ENCODE data around the gene USF3. TPM values are rescaled to one million over a fixed set of nuclear protein-coding genes. Genes with fewer than 3 reads are reported as not detected.

USF3 gene
- total and polyA plus RNA-seq, 2 experiments from 2014 or later: 10.1 to 23.5 TPM

- Mint-ChIP-seq H3K9me3 (no peaks in the 10 kb centered on the region), H3K4me3 (no peak overlapping the region), H3K4me1 (peaks cover 8% of the 10 kb centered on the region), H3K36me3 (ENCODE audit: low read depth) (peaks cover 20% of the 10 kb centered on the region), H3K27me3 (ENCODE audit: insufficient read depth, low read depth, poor library complexity) (peaks cover 1% of the 10 kb centered on the region), H3K27ac (no peak overlapping the region)
- ATAC-seq: no peak
- Histone ChIP-seq H3K79me2 (replicated peaks; ENCODE audit: insufficient read depth) (no peaks in the 10 kb centered on the region), H3K36me3 (ENCODE audit: insufficient read depth) (no peaks in the 10 kb centered on the region; the same call in 1 of the 2 replicates), H3F3A (replicated peaks; ENCODE audit: low read depth) (no peaks in the 10 kb centered on the region), H4K20me1 (replicated peaks; ENCODE audit: insufficient read depth) (no peaks in the 10 kb centered on the region), H3K9me2 (ENCODE audit: insufficient read depth) (no peaks in the 10 kb centered on the region), H3K4me1 (ENCODE audit: insufficient read depth) (no peaks in the 10 kb centered on the region), H3K4me2 (no peak overlapping the region), H2AFZ (no peak overlapping the region), H3K4me3 (no peak overlapping the region), H3K27me3 (ENCODE audit: insufficient read depth) (no peaks in the 10 kb centered on the region), H3K27ac (ENCODE audit: low read depth) (no peak overlapping the region)
- TF ChIP-seq CTCF (conservative IDR thresholded peaks at IDR 0.05; ENCODE audit: low read depth in 2 of 2) (no peak), REST (IDR thresholded peaks at IDR 0.05; ENCODE audit: unreplicated experiment) (no peak), JUNB (IDR thresholded peaks at IDR 0.05; ENCODE audit: unreplicated experiment) (no peak), EZH2phosphoT487 (IDR thresholded peaks at IDR 0.05; ENCODE audit: unreplicated experiment) (no peak), POLR2AphosphoS5 (IDR thresholded peaks at IDR 0.05; ENCODE audit: low read depth) (no peak), STAT1 (IDR thresholded peaks at IDR 0.05; ENCODE audit: unreplicated experiment) (no peak), NANOG (IDR thresholded peaks at IDR 0.05; ENCODE audit: borderline replicate concordance) (no peak), ZNF462 (CRISPR knock-in tag; IDR thresholded peaks at IDR 0.05) (no peak), ZNF331 (CRISPR knock-in tag; IDR thresholded peaks at IDR 0.05; ENCODE audit: low read depth) (no peak), EZH2 (IDR thresholded peaks at IDR 0.05; ENCODE audit: low read depth, unreplicated experiment) (no peak), CREB1 (CRISPR knock-in tag; IDR thresholded peaks at IDR 0.05; ENCODE audit: low read depth) (no peak)
- no peak for DNase-seq (ENCODE audit: low spot score)
Observed at GRCh38 chr3:113660458-113660857, 36.0 kb downstream of the USF3 start.
